GM19463 (cell line): ENCODE results near the gene CDC42BPA.
A peak's percentile ranks its signal among the peaks of the same experiment; 100 is the strongest.

Source experiments
- ATAC-seq: cut with Tn5 transposase; IDR thresholded peaks from one replicate; pipeline ENCODE4 v1.9.1; 2021; ENCODE audit warnings: mild to moderate bottlenecking, moderate library complexity; ENCODE audit not compliant: unreplicated experiment

The CDC42BPA gene

DNA sequence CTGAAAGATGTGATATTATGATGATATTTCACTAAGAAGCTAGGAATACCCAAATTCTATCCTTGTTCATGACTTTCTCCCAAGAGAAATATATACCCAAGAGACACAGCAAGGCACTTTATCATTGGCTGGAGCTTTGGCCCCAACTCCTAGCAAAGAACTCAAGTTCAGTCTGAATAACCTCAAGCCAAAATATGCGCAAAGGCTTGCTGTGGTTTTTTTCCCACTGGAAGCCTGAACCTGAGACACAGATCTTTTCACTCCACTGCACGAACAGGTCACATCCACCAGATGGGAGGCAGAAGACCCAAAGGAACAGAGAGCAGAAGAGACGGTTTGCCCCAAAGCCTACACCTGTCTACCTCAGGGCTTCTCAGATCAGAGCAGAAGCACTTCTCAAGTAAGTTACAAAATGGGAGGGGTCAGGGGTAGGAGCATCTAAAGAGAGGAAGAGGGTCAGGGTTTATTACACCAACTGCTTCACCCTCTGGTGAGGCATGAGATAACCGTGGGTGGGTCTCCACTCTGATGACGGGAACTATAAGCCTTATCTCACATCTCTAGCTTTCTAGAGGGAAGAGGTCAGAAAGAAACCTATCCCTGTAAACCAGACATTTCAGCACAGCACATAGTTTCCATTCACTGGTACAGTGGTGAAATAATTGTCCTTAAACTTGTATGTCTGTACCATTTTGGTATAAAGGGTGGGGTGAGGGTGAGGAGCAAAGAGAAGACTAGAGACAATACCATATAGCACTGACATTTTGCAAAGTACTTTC, 17.1 kb upstream of the CDC42BPA start:
- ATAC-seq, result no peak

DNA sequence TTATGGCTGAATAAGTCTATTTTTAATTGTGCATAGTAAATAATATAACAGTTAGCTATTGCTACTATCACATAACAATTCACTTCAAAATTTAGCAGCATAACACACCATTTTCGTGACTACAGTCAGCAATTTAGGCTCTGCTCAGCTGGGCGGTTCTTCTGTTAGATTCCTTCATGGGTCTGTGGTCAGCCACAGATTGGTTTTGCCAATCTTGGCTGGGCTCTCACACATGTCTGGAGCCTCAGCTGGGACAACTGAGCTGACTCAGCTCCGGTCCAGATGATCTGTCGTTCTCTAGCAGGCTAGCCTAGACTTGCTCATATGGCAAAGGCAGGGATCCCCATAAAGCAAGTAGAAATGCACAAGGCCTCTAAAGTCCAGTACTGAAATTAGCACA, 15.1 kb upstream of the CDC42BPA start:
- no peak for ATAC-seq

GRCh38 chr1:227330279-227331076, 12.2 kb upstream of the CDC42BPA start:
- ATAC-seq, result no peak

DNA sequence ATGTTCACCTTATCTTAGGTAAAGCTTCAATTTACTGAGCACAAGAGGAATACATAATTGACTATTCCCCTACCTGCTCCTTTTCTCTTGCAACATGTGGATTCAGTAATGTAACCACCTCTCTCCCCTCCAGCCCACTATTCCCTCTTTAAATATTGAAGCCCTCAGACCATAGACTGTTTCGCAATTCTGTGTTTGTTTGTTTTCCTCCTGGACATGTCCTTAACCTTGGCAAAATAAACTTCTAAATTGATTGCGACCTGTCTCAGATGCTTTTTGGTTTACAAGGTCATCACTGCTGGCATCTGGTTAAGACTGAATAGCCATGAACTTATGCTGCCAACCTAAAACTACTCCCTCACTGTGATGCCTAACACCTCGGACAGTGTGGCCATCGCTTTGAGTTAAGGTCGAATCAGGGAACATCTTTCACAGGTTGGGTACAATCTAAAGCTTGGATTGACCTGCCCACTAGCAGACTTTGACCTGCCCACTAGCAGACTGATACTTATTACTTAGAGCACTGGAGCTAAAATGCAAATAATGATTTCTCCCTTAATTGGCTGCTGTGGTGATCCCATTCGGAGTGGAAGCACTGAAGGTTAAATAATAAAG, 10.2 kb upstream of the CDC42BPA start:
- ATAC-seq, result no peak

- ATAC-seq, result no peak
These were observed 6.9 kb upstream of the CDC42BPA start for GRCh38 chr1:227325156-227325555.

DNA sequence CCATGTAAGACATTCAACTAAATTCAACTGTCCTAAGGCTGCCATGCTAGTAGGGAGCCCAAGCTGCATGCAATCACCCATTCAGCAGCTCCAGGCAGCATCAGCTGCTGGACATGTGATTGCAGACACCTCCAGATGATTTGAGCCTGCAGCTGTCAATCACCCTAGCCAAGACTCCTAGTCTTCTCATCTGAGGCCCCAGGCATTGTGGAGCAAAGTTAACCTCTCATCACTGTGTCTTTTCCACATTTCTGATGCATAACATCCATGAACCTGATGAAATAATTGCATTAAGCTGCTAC, 5.6 kb upstream of the CDC42BPA start:
- ATAC-seq, result no peak

DNA sequence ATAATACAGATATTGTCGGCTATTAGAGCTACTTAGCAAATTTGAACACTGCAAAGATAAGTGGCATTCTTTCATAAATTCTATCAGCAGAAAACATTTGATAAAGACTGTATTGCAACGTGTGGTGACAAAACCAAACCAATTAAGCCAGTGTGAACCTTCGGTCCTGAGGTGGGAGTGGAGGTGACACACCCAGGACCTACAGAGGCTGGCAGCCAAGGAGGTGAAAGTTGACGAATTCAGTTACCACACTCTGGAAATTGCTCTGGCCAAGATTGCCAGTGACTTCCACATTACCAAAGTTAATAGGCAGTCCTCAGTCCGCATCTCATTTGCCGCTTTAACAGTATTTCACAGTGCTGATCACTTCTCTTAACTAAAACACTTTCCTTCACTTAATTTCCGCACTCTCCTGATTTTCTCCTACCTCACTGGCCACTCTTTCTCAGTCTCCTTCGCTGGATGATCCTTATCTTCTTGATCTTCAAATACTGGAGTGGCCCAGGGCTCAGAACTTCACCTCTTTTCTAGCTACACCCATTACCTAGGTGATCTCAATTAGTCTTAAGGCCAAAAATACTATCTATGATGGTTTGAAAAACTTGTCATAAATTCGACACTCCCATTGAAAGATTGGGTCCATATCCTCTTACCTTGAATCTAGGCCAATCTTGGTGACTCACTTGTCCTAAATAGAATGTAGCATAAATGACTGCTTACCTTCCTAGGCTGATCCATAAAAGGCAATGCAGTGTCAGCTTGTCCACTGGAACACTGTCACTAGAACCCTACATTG, 5.1 kb upstream of the CDC42BPA start:
- ATAC-seq, result no peak

GRCh38 chr1:227322376-227322775, 4.1 kb upstream of the CDC42BPA start:
- ATAC-seq, result no peak

DNA sequence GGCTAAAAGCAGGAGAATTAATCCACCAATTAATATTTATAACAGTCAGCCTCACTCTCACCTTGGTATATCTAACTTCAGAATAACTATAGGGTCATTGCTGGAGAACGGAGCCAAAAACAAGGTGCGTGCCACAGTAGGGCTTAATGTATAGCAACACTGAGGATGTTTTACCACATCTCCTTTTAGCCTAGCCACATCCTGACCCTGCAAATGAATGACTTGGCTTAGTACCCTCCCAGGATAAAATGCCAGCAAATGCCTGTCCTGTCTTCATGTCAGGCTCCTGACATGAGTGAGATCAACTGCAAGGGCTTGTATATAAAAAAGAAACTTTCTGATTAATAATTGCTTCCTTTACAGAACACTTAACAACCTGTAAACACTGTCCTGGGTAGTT, 2.7 kb upstream of the CDC42BPA start:
- ATAC-seq, result peak; percentile 41

- no peak for ATAC-seq
These were observed 2.2 kb upstream of the CDC42BPA start for GRCh38 chr1:227320476-227320875.

GRCh38 chr1:227318853-227319607, 738 bp upstream of the CDC42BPA start:
- no peak for ATAC-seq

GRCh38 chr1:227317523-227318015, 723 bp downstream of the CDC42BPA start:
- ATAC-seq, result no peak

DNA sequence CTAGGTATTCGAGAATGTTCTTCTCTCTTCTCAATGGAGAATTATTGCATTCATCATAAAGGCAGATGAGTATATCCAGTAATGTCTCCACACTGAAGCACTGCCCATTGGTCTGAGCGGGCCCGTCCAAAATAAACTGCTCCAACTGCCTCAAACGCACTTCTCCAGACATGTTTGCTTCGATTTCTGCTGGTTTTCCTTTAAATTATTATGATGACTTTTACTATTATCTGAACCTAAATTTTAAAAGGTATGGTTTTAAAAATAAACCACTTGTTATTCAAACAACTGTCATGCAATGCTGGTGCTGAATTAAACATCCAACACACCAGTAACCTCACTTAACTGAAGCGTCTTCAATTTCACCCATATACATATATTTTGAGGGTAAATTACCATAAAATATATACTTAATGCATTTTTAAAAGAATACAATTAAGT, 1.3 kb downstream of the CDC42BPA start:
- no peak for ATAC-seq

DNA sequence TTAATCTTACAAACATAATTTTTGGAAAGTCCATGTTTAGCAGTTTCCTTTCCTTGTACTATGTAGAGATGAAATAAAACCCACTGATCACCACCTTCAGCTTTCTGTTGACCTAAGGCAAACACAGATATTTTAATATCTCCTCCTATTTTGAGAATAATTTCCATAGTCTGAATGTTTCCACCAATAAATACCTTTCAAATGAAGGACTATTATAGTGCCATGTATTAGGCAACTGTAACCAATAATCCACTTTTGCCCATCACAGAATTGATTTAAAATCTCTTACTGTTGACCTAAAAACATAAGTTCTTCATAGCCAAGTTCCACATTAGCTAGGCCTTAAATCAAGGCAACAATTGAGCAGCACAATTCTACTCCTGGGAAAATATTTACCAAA, 1.8 kb downstream of the CDC42BPA start:
- no peak for ATAC-seq

DNA sequence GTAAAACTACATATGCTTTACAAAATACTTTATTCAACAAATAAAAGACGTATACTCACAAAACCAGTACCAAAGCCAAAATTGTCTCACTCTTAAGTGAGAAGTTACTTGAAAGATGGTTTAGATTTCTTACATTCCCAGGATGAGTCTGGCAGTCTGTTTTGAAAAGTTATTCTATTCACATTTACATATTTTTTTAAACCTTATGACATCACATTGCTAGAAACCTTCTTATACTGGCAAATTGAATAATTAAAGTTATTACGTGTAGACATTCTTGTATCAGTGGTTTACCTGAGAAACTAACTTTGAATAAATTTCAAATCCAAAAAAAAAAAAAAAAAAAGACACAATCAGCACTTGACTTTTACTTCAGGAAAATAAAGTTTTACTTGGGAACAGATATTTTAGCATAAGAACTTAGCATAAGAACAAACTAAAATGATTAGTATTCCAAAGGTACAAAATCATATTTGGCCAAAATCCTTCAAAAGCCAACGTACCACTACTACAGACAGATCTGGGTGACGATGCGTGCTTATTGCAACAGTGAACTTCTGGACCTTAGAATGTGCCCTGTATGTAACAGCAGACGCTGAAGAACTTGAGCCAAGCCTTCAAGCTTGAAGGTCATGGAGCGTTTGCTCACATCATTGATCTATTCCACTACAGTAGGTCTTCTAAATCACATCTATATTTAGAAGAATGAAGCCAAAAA, 2.5 kb downstream of the CDC42BPA start:
- no peak for ATAC-seq

GRCh38 chr1:227314014-227314848, 4.1 kb downstream of the CDC42BPA start:
- ATAC-seq, result no peak

GRCh38 chr1:227312361-227313025, 5.8 kb downstream of the CDC42BPA start:
- no peak for ATAC-seq

DNA sequence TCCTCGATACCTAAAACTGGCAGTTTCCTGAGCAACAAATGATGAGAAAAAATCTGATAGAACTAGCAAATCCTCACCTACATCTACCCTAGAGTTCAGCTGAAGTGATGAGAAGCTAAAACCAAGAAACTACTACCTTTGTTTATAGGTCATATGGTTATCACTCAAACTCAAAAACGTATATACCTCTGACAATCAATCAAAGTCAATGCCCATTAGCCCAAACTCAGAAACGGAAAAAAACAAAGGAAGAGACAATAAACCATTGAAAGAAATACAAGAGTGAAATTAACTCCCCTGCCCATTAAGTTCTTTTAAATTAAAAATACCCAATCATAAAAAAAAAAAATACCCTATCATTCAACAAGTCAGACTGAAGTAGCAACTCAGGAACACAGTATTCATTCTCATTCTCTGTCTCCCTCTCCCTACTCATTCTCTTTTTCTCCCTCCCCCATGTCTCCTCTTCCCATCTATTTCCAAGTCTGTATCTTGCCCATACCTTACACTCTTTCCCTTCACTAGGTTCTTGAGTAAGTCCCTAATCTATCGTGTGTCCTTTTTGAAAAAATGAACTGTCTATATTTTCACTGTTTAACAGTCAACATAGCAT, 6.8 kb downstream of the CDC42BPA start:
- ATAC-seq, result no peak
